ENCODE data around the gene SERPINE1.

- TF ChIP-seq CTCF (IDR thresholded peaks at IDR 0.05; ENCODE audit: insufficient read depth, low read length, poor library complexity, severe bottlenecking), result peak; percentile 20
- no peak for TF ChIP-seq EZH2phosphoT487 (conservative IDR thresholded peaks at IDR 0.05; ENCODE audit: low read length)
These were observed at the start of gene SERPINE1 for GRCh38 chr7:101126651-101127459.

Measured in SU-DHL-6 (cell line).